Right ventricle myocardium inferior (tissue), 1 donor: Measurements from ENCODE around the gene TXLNG. TPM values are rescaled to one million over a fixed set of nuclear protein-coding genes. Genes with fewer than 3 reads are reported as not detected.

Experiments
- total RNA-seq: library from RNA; stranded (reverse); fragmentation: NEBNext Ultra II Directional; extraction: Animal tissue kit (Norgen Biotek cat#: 25700); gene quantifications from one replicate; pipeline ENCODE4 v1.2.1, GENCODE V29; 2021
- donor health status: DM: no; HTN: yes; CAD: no; lungs with severe emphysema.

The TXLNG gene
- total RNA-seq, 1 donor from 2014 or later, result 5.2 TPM

Other genes with a start within 250 kb of the TXLNG start
- not detected for gene S100G, start 136.3 kb upstream of the TXLNG start, total RNA-seq
- gene CTPS2, start 73.8 kb upstream of the TXLNG start, total RNA-seq, result 4.9 TPM
- gene SYAP1, start 66.9 kb upstream of the TXLNG start, total RNA-seq, result 19.0 TPM
- 108 TPM for gene RBBP7, start 83.9 kb downstream of the TXLNG start, total RNA-seq
- 10.1 TPM for gene REPS2, start 160.2 kb downstream of the TXLNG start, total RNA-seq